ENCODE measurements around the gene DCXR.
A peak's percentile ranks its signal among the peaks of the same experiment; 100 is the strongest.

DCXR gene

GRCh38 chr17:82076785-82077591 is 39.5 kb upstream of the DCXR start:
- H3K9me3 Mint-ChIP-seq: no peaks in the 10 kb centered on the region
- no peak overlapping the region for H3K4me3 Mint-ChIP-seq
- H3K36me3 Mint-ChIP-seq (ENCODE audit: low read depth): peaks cover 11% of the 10 kb centered on the region
- peak overlapping the region; percentile 48 to 73 (median 48) for H3K27ac Mint-ChIP-seq
- H3K27me3 Mint-ChIP-seq (ENCODE audit: low read depth): peaks cover 9% of the 10 kb centered on the region
- TF ChIP-seq CTCF (IDR thresholded peaks at IDR 0.05; ENCODE audit: unreplicated experiment in 3 of 3): no peak
- H3K4me1 Mint-ChIP-seq: peaks cover 13% of the 10 kb centered on the region

GRCh38 chr17:82076018-82076784 is 38.7 kb upstream of the DCXR start:
- peak overlapping the region; percentile 48 to 73 (median 48) for H3K27ac Mint-ChIP-seq
- H3K4me1 Mint-ChIP-seq: peaks cover 13% of the 10 kb centered on the region
- no peak overlapping the region for H3K4me3 Mint-ChIP-seq
- H3K9me3 Mint-ChIP-seq: no peaks in the 10 kb centered on the region
- no peak for TF ChIP-seq CTCF (IDR thresholded peaks at IDR 0.05; ENCODE audit: unreplicated experiment in 3 of 3)
- peaks cover 9% of the 10 kb centered on the region for H3K27me3 Mint-ChIP-seq (ENCODE audit: low read depth)
- peaks cover 11% of the 10 kb centered on the region for H3K36me3 Mint-ChIP-seq (ENCODE audit: low read depth)

- peaks cover 9% of the 10 kb centered on the region for H3K27me3 Mint-ChIP-seq (ENCODE audit: low read depth)
- H3K36me3 Mint-ChIP-seq (ENCODE audit: low read depth): peaks cover 7% of the 10 kb centered on the region
- no peaks in the 10 kb centered on the region for H3K9me3 Mint-ChIP-seq
- no peak overlapping the region for H3K27ac Mint-ChIP-seq
- TF ChIP-seq CTCF (IDR thresholded peaks at IDR 0.05; ENCODE audit: unreplicated experiment in 3 of 3): no peak
- peaks cover 13% of the 10 kb centered on the region for H3K4me1 Mint-ChIP-seq
- no peak overlapping the region for H3K4me3 Mint-ChIP-seq
Measured at GRCh38 chr17:82073446-82073845, 35.9 kb upstream of the DCXR start.

- Mint-ChIP-seq H3K4me1 (peaks cover 8% of the 10 kb centered on the region), H3K27me3 (ENCODE audit: low read depth) (peaks cover 9% of the 10 kb centered on the region), H3K4me3 (no peak overlapping the region), H3K36me3 (ENCODE audit: low read depth) (peaks cover 1% of the 10 kb centered on the region), H3K27ac (no peak overlapping the region), H3K9me3 (no peaks in the 10 kb centered on the region)
- TF ChIP-seq CTCF (IDR thresholded peaks at IDR 0.05; ENCODE audit: unreplicated experiment in 3 of 3): no peak
Measured at GRCh38 chr17:82072827-82073226, 35.3 kb upstream of the DCXR start.

- Mint-ChIP-seq H3K27ac (no peak overlapping the region), H3K4me1 (no peaks in the 10 kb centered on the region), H3K36me3 (ENCODE audit: low read depth) (no peaks in the 10 kb centered on the region), H3K27me3 (ENCODE audit: low read depth) (peaks cover 9% of the 10 kb centered on the region), H3K4me3 (no peak overlapping the region), H3K9me3 (no peaks in the 10 kb centered on the region)
- no peak for TF ChIP-seq CTCF (IDR thresholded peaks at IDR 0.05; ENCODE audit: unreplicated experiment in 3 of 3)
Measured at GRCh38 chr17:82070611-82071010, 33.1 kb upstream of the DCXR start.
